Measurements from ENCODE around the gene C2CD4C.
"Not testable (repeated sequence)": the region's sequence is repeated elsewhere in the genome, so short reads cannot be mapped to it uniquely, and the experiment has no call there.

The C2CD4C gene

DNA sequence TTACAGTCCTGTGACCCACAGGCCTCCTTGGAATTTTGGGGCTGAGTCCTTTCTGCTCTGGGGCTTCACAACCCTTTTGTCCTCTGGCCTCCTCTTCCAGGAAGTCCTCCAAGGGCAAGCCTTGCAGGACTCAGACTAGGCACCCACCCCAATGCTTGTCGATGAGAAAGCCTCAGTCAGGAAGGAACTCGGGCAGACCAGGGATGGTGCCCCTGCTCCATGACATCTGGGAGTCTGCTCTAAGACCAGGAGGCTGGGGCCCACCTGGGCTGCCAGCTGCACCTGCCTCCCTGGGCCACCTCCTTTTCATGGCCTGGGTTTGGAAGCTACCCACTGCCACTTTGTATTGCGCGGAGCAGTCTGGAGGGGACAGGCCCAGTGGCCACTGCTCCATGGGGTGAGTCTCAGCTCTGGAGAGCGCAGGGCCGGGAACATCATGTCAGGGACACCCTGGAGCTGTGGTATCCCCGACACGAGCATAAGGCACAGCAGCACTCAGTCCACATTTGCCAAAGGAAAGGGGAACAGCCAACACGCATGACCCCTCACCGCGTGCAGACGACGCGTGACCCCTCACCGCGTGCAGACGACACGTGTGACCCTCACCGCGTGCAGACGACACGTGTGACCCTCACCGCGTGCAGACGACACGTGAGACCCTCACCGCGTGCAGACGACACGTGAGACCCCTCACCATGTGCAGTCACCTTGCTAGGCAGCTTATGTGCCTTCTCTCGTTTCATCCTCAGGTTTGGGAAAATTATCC is 10.8 kb downstream of the C2CD4C start:
- no peak for DNase-seq

DNA sequence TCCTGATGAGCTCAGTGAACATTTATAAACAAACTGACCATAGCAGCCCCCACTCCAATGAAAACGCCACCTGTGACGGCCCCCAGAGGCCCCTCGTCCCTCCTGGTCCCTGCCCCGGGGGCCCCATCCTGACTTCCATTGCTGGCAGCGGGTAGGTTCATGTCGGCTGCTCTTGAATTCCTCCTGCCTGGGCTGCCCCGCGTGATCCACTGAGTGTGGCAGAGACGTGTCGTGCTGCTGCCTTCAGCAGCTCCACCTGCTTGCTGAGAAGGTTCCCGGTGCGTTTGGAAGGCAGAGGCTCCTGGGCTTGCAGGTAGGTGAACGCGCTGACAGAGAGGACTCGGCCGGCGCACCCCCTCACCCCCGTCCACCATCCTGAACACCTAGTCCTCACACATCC is 11.6 kb downstream of the C2CD4C start:
- no peak for DNase-seq

DNA sequence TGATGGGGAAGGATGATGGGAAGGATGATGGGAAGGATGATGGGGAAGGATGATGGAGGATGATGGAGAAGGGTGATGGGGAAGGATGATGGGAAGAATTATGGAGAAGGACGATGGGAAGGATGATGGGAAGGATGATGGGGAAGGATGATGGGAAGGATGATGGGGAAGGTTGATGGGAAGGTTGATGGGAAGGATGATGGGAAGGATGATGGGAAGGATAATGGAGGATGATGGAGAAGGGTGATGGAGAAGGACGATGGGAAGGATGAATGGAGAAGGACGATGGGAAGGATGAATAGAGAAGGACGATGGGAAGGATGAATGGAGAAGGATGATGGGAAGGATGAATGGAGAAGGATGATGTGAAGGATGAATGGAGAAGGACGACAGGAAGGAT is 13.5 kb downstream of the C2CD4C start:
- DNase-seq = no peak

DNA sequence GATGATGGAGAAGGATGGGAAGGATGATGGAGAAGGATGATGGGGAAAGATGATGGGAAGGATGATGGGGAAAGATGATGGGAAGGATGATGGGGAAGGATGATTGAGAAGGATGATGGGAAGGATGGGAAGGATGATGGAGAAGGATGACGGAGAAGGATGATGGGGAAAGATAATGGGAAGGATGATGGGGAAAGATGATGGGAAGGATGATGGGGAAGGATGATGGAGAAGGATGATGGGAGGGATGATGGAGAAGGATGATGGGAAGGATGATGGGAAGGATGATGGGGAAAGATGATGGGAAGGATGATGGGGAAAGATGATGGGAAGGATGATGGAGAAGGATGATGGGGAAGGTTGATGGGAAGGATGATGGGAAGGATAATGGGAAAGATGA is 14.1 kb downstream of the C2CD4C start:
- not testable (repeated sequence) for DNase-seq

DNA sequence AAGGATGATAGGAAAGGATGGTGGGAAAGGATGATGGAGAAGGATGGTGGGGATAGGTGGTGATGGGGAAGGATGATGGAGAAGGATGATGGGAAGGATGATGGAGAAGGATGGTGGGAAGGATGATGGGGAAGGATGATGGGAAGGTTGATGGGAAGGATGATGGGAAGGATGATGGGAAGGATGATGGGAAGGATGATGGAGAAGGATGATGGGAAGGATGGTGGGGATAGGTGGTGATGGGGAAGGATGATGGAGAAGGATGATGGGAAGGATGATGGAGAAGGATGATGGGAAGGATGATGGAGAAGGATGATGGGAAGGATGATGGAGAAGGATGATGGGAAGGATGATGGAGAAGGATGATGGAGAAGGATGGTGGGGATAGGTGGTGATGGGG is 15.4 kb downstream of the C2CD4C start:
- DNase-seq = not testable (repeated sequence)

DNA sequence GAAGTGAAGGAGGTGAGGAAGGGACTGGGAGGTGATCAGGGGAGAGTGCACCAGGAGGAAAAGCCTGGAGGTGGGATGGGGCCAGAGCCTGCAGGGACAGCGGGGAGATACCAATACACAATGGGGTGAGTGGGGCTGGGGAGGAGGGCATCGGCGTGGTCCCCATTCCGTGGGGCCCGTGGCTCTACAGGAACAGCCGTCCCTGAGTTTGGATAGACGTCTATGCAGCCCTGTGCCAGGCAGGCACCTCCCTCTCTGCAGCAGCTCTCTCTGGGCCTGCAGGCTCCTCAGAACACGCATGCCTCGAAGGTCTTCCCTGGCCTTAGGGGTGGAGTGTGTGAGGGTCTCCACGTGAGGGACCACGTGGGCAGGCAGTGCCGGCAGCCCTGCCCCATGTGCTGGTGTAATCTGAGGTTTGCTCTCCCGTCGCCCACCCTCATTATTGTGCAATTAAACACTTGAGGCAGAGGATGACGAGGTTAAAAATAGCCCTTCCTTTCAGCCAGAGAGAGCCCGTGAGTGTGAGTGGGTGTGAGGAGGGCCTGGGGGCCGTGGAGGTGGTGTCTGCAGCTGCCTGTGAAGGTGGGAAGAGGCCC is 16.5 kb downstream of the C2CD4C start:
- DNase-seq = no peak

DNA sequence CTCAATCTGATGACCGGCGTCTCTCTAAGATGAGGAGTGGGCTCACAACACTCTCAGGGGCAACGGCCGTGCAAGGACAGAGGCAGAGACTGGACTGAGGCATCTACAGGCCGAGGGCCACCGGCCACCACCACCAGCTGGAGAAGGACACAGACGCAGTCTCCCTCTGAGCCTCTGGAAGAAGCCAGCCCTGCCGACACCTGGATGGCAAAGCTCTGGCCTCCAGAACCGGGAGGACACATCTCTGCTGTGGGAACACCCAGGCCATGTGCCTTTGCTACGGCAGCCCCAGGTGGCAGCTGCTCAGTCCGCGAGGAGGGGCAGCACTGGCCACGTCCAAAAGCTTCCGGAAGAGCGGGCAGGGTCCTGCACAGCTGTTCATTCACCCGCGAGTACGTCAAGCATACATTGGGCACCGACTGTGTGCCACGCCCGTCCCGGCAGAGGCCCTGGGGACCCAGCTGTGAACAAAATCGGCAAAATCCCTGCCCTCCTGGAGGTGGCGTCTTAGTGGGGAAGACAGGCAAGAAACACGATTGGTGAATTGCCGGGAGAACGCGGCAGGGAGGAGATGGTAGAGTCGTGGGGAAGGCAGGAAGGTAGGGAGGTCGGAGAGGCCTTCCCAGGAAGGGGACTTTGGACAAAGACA is 17.1 kb downstream of the C2CD4C start:
- DNase-seq = no peak

DNA sequence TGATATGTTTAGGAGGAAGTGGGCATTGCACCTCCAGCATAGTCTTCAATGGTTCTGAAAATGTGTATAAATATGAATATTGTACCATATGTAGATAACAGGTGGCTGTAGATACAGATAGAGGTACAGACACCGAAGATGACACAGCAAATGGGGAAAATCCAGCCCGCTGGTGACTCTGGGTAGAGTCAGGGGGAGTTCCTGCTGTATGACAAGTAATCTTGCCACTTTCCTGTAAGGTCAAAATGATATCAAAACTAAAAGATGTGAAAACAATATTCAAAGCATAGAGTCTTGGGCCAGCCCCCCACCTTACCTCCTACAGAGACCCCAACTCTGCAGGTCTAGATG is 17.8 kb downstream of the C2CD4C start:
- no peak for DNase-seq

DNA sequence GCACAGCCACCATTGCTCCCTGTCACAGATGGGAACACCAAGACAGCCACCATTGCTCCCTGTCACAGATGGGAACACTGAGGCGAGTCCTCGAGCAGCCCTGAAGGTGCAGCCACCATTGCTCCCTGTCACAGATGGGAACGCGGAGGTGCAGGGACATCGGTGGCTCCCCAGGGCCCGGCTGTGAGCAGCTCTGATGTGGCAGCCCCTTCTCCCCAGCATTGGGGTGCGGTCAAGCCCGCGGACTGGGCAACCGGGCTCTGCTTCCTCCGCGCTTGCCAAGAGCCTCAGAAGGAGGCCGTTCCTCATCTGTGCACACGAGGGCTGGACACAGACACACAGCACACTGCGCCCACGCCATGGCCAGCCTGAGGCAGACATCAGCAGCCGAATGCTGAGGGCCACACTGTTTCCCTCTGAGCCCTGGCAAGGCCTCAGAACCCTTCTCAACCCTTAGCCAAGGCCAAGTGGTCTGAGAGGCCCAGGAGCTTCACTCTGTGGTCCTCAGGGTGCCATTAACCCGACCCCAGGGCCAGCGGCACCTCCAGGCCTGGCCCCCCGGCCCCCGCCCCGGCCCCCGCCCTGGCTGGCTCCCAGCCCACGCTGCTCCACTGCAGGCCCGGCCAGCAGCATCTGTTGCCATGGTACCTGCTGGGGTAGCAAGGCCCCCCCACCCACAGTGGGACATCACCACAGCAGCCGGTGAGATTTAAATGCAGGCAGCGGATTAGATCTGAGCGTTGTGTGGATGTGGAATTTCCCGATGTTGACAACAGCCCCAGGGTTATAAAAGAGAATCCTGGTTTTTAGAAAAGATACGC is 18.4 kb downstream of the C2CD4C start:
- no peak for DNase-seq

DNA sequence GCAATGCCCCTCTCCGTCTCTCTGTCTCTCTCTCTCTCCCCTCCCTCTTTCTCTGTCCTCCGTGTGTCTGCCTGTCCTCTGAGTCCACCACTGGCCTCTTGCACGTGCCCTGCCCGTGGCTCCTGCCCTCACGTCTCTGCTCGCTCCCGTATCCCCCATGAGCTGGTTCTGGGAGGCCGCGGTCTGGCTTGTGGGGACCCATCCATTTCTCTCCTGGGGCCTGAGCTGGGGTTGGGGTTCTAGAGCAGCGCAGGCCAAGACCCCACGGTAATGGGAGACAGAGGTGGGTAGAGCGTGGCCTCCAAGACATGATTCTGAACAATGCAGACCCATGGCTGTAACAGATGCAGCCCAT is 19.0 kb downstream of the C2CD4C start:
- no peak for DNase-seq

DNA sequence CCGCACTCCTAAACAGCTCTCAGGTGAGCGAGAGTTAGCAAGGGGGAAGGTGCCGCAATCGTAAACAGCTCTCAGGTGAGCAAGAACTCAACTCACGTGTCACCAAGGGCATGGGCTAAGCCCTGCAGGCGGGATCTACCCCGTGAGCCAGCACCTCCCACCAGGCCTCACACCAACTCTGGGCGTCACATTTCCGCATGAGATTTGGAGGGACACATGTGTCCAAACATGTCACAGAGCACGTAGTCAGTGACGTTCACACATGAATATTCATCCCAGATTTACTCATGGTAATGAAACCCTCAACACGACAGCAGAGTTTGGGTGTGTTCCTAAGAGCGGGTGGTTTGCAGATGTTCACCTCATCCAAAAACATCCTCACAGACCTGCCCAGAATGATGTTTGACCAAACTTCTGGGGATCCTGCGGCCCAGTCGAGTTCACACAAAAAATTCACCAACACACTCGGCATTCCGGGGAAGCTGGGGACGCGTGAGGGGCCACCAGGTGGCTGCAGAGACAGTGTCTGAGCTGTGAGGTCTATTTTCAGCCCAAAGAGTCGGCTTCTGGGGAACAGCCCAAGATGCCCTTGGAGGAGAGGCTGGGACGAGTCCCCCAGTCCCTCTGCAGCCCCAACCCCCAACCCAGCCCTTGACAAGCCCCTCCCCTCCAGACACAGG is 19.6 kb downstream of the C2CD4C start:
- no peak for DNase-seq

DNA sequence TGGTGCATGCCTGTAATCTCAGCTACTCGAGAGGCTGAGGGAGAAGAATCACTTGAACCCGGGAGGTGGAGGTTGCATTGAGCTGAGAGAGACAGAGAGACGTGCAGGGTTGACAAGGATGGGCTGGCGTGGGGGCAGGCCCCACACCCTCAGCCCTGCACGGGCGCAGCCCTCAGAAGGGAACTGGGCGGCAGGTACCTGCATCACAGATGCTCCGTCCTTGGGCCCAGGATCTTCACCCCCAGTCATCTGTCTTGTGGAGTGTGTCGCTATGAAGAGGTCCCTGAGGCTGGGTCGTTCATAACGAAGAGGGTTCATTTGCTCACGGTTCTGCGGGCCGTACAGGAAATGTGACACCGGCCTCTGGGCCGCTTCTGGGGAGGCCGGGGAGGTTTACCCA is 20.3 kb downstream of the C2CD4C start:
- no peak for DNase-seq

DNA sequence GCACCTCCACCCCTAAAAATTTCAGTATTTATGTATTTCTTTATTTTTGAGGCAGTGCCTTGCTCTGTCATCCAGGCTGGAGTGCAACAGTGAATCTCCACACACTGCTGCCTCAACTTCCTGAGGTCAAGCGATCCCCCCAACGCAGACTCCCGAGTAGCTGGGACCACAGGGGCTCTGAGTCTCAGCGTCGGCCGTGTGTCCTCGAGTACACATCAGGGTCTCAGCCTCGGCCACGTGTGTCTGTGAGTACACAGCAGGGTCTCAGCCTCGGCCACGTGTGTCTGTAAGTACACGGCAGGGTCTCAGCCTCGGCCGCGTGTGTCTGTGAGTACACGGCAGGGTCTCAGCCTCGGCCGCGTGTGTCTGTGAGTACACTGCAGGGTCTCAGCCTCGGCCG is 21.2 kb downstream of the C2CD4C start:
- no peak for DNase-seq

DNA sequence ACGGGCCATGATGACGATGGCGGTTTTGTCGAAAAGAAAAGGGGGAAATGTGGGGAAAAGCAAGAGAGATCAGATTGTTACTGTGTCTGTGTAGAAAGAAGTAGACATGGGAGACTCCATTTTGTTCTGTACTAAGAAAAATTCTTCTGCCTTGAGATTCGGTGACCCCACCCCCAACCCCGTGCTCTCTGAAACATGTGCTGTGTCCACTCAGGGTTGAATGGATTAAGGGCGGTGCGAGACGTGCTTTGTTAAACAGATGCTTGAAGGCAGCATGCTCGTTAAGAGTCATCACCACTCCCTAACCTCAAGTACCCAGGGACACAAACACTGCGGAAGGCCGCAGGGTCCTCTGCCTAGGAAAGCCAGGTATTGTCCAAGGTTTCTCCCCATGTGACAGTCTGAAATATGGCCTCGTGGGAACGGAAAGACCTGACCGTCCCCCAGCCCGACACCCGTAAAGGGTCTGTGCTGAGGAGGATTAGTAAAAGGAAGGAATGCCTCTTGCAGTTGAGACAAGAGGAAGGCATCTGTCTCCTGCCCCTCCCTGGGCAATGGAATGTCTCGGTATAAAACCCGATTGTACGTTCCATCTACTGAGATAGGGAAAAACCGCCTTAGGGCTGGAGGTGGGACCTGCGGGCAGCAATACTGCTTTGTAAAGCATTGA is 22.2 kb downstream of the C2CD4C start:
- DNase-seq = not testable (repeated sequence)

DNA sequence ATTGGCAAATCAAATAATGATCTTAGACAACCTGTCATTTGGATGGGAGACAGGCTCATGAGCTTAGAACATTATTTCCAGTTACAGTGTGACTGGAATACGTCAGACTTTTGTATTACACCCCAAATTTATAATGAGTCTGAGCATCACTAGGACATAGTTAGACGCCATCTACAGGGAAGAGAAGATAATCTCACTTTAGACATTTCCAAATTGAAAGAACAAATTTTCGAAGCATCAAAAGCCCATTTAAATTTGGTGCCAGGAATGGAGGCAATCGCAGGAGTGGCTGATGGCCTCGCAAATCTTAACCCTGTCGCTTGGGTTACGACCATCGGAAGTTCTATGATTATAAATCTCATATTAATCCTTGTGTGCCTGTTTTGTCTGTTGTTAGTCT is 22.8 kb downstream of the C2CD4C start:
- DNase-seq = not testable (repeated sequence)

DNA sequence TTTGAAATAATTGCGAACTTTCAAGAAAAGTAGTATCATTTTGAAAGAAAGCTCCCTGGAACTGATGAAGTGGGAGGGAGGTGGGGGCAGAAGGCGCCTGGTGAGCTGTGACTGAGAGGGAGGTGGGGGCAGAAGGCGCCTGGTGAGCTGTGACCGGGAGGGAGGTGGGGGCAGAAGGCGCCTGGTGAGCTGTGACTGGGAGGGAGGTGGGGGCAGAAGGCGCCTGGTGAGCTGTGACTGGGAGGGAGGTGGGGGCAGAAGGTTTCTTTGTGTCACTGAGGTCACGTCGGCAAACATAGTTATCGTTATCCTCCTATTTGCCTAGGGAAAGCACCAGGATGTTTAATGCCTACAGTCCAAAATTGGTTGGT is 24.2 kb downstream of the C2CD4C start:
- DNase-seq = no peak

DNA sequence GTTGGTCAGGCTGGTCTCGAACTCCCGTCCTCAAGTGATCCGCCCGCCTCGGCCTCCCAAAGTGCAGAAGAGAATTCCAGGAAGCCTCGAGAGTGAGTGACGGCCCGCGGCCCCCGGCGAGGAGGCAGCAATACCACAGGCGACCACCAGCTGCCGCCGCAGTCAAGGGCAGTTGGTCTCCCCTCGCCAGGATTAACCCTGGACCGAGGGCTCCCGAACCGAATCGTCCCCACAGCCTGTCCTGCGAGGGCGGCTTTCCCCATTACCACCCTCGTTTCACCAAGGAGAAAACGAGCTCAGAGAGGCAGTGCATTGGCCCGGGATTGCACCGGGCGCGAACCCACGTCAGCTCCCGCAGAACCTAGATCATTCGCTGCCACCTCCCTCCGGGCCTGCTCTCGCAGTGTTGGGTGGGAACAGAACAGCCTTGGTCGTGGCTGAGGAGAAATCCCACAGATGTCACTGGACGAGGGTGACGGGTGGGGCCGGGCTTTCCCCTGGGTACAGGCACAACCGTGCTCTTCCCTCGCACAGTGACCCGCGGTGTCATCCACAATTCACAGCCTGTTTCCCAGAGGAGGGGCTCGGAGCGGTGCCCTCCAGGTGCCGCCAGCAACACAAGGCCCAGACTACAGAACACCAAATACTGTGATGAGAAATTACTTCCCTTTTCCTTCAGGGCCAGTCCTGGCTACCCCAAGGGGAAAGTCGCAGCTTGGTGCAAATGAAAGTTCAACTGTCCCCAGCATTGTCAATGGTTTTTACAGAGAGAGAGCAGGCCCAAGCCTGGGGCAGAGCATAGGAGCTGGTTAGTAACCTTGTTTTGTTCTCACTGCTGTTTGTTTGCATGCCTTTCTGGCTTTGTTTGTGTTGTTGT is 24.8 kb downstream of the C2CD4C start:
- no peak for DNase-seq

DNA sequence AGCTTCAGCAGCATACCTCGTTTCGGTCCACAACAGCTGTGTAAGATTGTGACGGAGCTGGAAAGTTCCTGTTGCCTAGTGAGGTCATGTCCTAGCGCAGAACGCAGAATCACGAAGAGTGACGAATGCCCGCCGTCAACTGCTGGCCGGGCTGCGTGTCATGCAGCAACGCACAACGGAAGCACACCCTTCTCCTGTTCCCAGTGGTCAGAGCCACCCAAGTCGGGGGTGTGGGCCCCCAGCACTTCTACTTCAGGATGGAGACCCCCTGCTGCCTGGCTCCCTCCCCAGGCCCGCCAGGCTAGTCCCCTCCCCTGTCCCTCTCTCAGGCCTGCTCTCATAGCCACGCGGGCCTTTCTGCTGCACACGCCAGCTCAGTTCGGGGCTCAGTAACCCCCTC is 25.9 kb downstream of the C2CD4C start:
- no peak for DNase-seq

DNA sequence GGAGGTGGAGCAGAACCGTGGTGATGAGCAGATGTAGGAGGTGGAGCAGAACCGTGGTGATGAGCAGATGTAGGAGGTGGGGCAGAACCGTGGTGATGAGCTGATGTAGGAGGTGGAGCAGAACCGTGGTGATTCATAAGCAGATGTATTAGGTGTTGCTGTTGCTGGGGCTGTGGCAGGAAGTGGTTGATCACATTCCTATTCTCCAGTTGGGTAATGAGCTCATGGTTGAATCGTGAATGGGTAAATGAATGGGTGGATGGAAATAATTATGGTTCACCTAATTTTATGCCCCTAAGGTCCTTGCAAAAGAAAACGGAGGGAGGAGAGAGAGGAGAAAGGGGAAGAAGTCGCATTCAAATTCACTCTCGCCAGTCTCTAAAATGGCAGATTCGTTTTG is 26.4 kb downstream of the C2CD4C start:
- DNase-seq = peak; percentile 66

DNA sequence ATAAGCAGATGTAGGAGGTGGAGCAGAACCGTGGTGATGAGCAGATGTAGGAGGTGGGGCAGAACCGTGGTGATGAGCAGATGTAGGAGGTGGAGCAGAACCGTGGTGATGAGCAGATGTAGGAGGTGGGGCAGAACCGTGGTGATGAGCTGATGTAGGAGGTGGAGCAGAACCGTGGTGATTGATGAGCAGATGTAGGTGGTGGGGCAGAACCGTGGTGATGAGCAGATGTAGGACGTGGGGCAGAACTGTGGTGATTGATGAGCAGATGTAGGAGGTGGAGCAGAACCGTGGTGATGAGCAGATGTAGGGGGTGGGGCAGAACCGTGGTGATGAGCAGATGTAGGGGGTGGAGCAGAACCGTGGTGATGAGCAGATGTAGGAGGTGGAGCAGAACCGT is 27.0 kb downstream of the C2CD4C start:
- not testable (repeated sequence) for DNase-seq

DNA sequence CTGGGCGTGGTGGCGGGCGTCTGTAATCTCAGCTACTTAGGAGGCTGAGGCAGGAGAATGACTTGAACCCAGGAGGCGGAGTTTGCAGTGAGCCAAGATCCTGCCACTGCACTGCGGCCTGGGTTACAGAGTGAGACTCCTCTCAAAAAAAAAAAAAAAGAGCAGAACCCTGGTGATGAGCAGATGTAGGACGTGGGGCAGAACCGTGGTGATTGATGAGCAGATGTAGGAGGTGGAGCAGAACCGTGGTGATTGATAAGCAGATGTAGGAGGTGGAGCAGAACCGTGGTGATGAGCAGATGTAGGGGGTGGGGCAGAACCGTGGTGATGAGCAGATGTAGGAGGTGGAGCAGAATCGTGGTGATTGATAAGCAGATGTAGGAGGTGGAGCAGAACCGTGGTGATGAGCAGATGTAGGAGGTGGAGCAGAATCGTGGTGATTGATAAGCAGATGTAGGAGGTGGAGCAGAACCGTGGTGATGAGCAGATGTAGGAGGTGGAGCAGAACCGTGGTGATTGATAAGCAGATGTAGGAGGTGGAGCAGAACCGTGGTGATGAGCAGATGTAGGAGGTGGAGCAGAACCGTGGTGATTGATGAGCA is 28.2 kb downstream of the C2CD4C start:
- DNase-seq = not testable (repeated sequence)

Measured in activated CD4-positive, alpha-beta T cell treated with anti-CD3 and anti-CD28 coated beads, Interleukin-2, Interleukin-6, amounts not matched to agents 100 ng/mL and 50 ng/mL, durations not matched to agents 16 hours and 8 hours (primary cell).